CD8-positive, alpha-beta memory T cell (primary cell): ENCODE results near the gene PSMD4. TPM values are rescaled to one million over a fixed set of nuclear protein-coding genes. Genes with fewer than 3 reads are reported as not detected.
A peak's percentile ranks its signal among the peaks of the same experiment; 100 is the strongest.
"Not testable (repeated sequence)": the region's sequence is repeated elsewhere in the genome, so short reads cannot be mapped to it uniquely, and the experiment has no call there.

Experiments used
- CTCF ChIA-PET: fragments of 350-600 bp; sonication (Branson Sonifier 250); formaldehyde crosslinking; loops from one replicate; lab custom pipeline; 2021; ENCODE audit warnings: antibody characterized with exemption; lab: Charles Lee
- POLR2A ChIA-PET: fragments of 350-600 bp; sonication (Branson Sonifier 250); formaldehyde crosslinking; loops from one replicate; lab custom pipeline; 2021; ENCODE audit warnings: antibody characterized with exemption; lab: Charles Lee
- DNase-seq, 5 donors: peaks; one replicate each; pipeline versions ENCODE4 v3.0.0 to v3.0.0-alpha.2; 2020 to 2022; ENCODE audit warnings: mixed read lengths in 1 of 5
- H3K27ac ChIP-seq: one replicate; pipeline ENCODE4 v1.7.0; 2013; ENCODE audit warnings: low read depth, mild to moderate bottlenecking, low read length, moderate library complexity
- H3K27me3 ChIP-seq: 2 replicates; pipeline ENCODE4 v1.7.0; 2013; ENCODE audit warnings: low read length, mild to moderate bottlenecking; ENCODE audit not compliant: insufficient read depth, poor library complexity, severe bottlenecking
- H3K36me3 ChIP-seq: 2 replicates; pipeline ENCODE4 v1.7.0; 2013; ENCODE audit warnings: mild to moderate bottlenecking, low read length, moderate library complexity; ENCODE audit not compliant: insufficient read depth
- H3K4me1 ChIP-seq: 2 replicates; pipeline ENCODE4 v1.7.0; 2013; ENCODE audit warnings: mild to moderate bottlenecking, low read length, moderate library complexity; ENCODE audit not compliant: insufficient read depth
- H3K4me3 ChIP-seq: 2 replicates; pipeline ENCODE4 v1.7.0; 2013; ENCODE audit warnings: mild to moderate bottlenecking, low read length
- H3K9me3 ChIP-seq: 2 replicates; pipeline ENCODE4 v1.7.0; 2013; ENCODE audit warnings: mild to moderate bottlenecking, low read length
- H3K27ac Mint-ChIP-seq, 8 donors: one replicate each; pipeline ENCODE4 v1.8.0; 2020 to 2021; ENCODE audit warnings: mixed read lengths in 8 of 8, mild to moderate bottlenecking in 6 of 8, inconsistent platforms in 3 of 8, moderate library complexity in 3 of 8
- H3K27me3 Mint-ChIP-seq, 2 donors: one replicate each; pipeline ENCODE4 v1.8.0; 2020 to 2021; ENCODE audit warnings: mixed read lengths in 2 of 2, mild to moderate bottlenecking in 1 of 2, moderate library complexity in 1 of 2
- H3K36me3 Mint-ChIP-seq, 3 donors: one replicate each; pipeline ENCODE4 v1.8.0; 2020 to 2021; ENCODE audit warnings: mixed read lengths in 3 of 3, inconsistent platforms in 1 of 3, mild to moderate bottlenecking in 1 of 3
- H3K4me1 Mint-ChIP-seq, 3 donors: one replicate each; pipeline ENCODE4 v1.8.0; 2020 to 2021; ENCODE audit warnings: mixed read lengths in 3 of 3, inconsistent platforms in 1 of 3, mild to moderate bottlenecking in 1 of 3
- H3K4me3 Mint-ChIP-seq, 7 donors: one replicate each; pipeline ENCODE4 v1.8.0; 2020 to 2021; ENCODE audit warnings: mixed read lengths in 7 of 7, mild to moderate bottlenecking in 6 of 7, moderate library complexity in 4 of 7, inconsistent platforms in 2 of 7
- H3K9me3 Mint-ChIP-seq, 5 donors: one replicate each; pipeline ENCODE4 v1.8.0; 2020 to 2022; ENCODE audit warnings: mixed read lengths in 5 of 5, mild to moderate bottlenecking in 3 of 5, moderate library complexity in 2 of 5, inconsistent platforms in 1 of 5
- polyA plus RNA-seq: library from polyadenylated mRNA; unstranded; fragments of 300-500 nt; fragmentation: Illumina TruSeq; gene quantifications from one replicate; pipeline ENCODE4 v1.2.3, GENCODE V29; 2021
- total RNA-seq, 2 experiments: library from RNA; stranded (reverse); gene quantifications; one replicate each; pipeline ENCODE4 v1.2.3, GENCODE V29; 2021

PSMD4 gene
- total RNA-seq (100 to 1,000 TPM; 250 to 256 TPM), polyA plus RNA-seq (239 TPM)

GRCh38 chr1:151254217-151255213, at the start of gene PSMD4:
PSMD4 (plus strand) TSS chr1:151254734; CDS start chr1:151254783, 49 bp downstream.
- POLR2A ChIA-PET, result interaction anchor here (0.9 to 1.5 kb wide), 6 partner anchors 27 to 95 kb away, joined by 3 to 8 read pairs (median 3); partner anchors contain the start of genes PIP5K1A, VPS72 and ZNF687
- Histone ChIP-seq H3K36me3 (no peaks in the 10 kb centered on the region), H3K27me3 (no peaks in the 10 kb centered on the region), H3K4me1 (peaks cover 11% of the 10 kb centered on the region), H3K9me3 (no peaks in the 10 kb centered on the region), H3K27ac (peak within 1 kb of the TSS; percentile 77), H3K4me3 (peak within 1 kb of the TSS; percentile 69)
- Mint-ChIP-seq H3K27me3 (peaks cover 0 to 2% of the 10 kb centered on the region in 2 donors), H3K27ac (peak within 1 kb of the TSS; percentile 92 to 99 (median 94)), H3K4me1 (peaks cover 35 to 43% (median 41%) of the 10 kb centered on the region in 3 donors), H3K36me3 (peaks cover 0 to 18% (median under 1%) of the 10 kb centered on the region in 3 donors), H3K9me3 (no peaks in the 10 kb centered on the region), H3K4me3 (peak within 1 kb of the TSS; percentile 92 to 96 (median 94))
- DNase-seq, result peak; percentile 88 to 96 (median 93)
- CTCF ChIA-PET, result interaction anchor here (0.7 to 1.6 kb wide), 3 partner anchors 41 to 86 kb away, joined by 3 to 7 read pairs (median 4); no protein-coding TSS in a partner anchor

- DNase-seq, H3K4me3 ChIP-seq, H3K27ac ChIP-seq, H3K9me3 ChIP-seq, H3K36me3 ChIP-seq, H3K27me3 Mint-ChIP-seq, H3K27me3 ChIP-seq, H3K9me3 Mint-ChIP-seq, POLR2A ChIA-PET: not testable (repeated sequence)
- H3K4me1 Mint-ChIP-seq, result peaks cover 14 to 40% (median 27%) of the 10 kb centered on the region in 3 donors
- CTCF ChIA-PET, result interaction anchor here (1.2 to 1.7 kb wide), 2 partner anchors 12 to 26 kb away, joined by 3 to 5 read pairs; no protein-coding TSS in a partner anchor
- H3K36me3 Mint-ChIP-seq, result peaks cover 0 to 57% (median 5%) of the 10 kb centered on the region in 3 donors
- H3K4me1 ChIP-seq, result peaks cover 12% of the 10 kb centered on the region
- H3K27ac Mint-ChIP-seq, result peak overlapping the region in 2 of 8 donors; percentile 75 to 80
- H3K4me3 Mint-ChIP-seq, result peak overlapping the region in 1 of 7 donors; percentile 56
Observed at GRCh38 chr1:151205381-151205965, 49.1 kb upstream of the PSMD4 start.

- DNase-seq, result no peak
- H3K27ac ChIP-seq, result no peak overlapping the region
- peaks cover 3% of the 10 kb centered on the region for H3K36me3 ChIP-seq
- Mint-ChIP-seq H3K4me3 (no peak overlapping the region), H3K27me3 (no peaks in the 10 kb centered on the region), H3K36me3 (peaks cover 0 to 56% (median 4%) of the 10 kb centered on the region in 3 donors), H3K9me3 (no peaks in the 10 kb centered on the region), H3K4me1 (peaks cover 23 to 33% (median 26%) of the 10 kb centered on the region in 3 donors), H3K27ac (peak overlapping the region in 2 of 8 donors; percentile 29 to 45)
- CTCF ChIA-PET, result no interaction called here
- peaks cover 4% of the 10 kb centered on the region for H3K4me1 ChIP-seq
- no peaks in the 10 kb centered on the region for H3K9me3 ChIP-seq
- no peak overlapping the region for H3K4me3 ChIP-seq
- POLR2A ChIA-PET, result no interaction called here
- H3K27me3 ChIP-seq, result no peaks in the 10 kb centered on the region
Observed at GRCh38 chr1:151210830-151211229, 43.7 kb upstream of the PSMD4 start.

GRCh38 chr1:151211972-151212705, 42.4 kb upstream of the PSMD4 start:
- Histone ChIP-seq H3K27ac (no peak overlapping the region), H3K4me1 (no peaks in the 10 kb centered on the region), H3K27me3 (no peaks in the 10 kb centered on the region), H3K36me3 (peaks cover 2% of the 10 kb centered on the region), H3K4me3 (no peak overlapping the region), H3K9me3 (no peaks in the 10 kb centered on the region)
- peak overlapping the region in 4 of 7 donors; percentile 1 to 55 (median 26) for H3K4me3 Mint-ChIP-seq
- peak overlapping the region in 5 of 8 donors; percentile 43 to 83 (median 65) for H3K27ac Mint-ChIP-seq
- H3K36me3 Mint-ChIP-seq, result peaks cover 0 to 52% (median 5%) of the 10 kb centered on the region in 3 donors
- CTCF ChIA-PET, result interaction anchor here (0.8 kb wide), 1 partner anchor 10 kb away, joined by 3 read pairs; no protein-coding TSS in a partner anchor
- DNase-seq, result no peak
- no peaks in the 10 kb centered on the region for H3K9me3 Mint-ChIP-seq
- no peaks in the 10 kb centered on the region for H3K27me3 Mint-ChIP-seq
- peaks cover 26 to 34% (median 27%) of the 10 kb centered on the region in 3 donors for H3K4me1 Mint-ChIP-seq
- POLR2A ChIA-PET, result no interaction called here

- H3K36me3 ChIP-seq, result no peaks in the 10 kb centered on the region
- CTCF ChIA-PET, result no interaction called here
Observed at GRCh38 chr1:151213560-151213959, 41.0 kb upstream of the PSMD4 start.

GRCh38 chr1:151221616-151222015, 32.9 kb upstream of the PSMD4 start:
- Histone ChIP-seq H3K36me3 (no peaks in the 10 kb centered on the region), H3K27me3 (no peaks in the 10 kb centered on the region), H3K27ac (no peak overlapping the region), H3K4me1 (no peaks in the 10 kb centered on the region), H3K9me3 (no peaks in the 10 kb centered on the region), H3K4me3 (no peak overlapping the region)
- Mint-ChIP-seq H3K4me1 (peaks cover 2 to 20% (median 12%) of the 10 kb centered on the region in 3 donors), H3K9me3 (no peaks in the 10 kb centered on the region), H3K4me3 (no peak overlapping the region), H3K27me3 (no peaks in the 10 kb centered on the region), H3K27ac (peak overlapping the region in 2 of 8 donors; percentile 75 to 83), H3K36me3 (peaks cover 0 to 41% (median 2%) of the 10 kb centered on the region in 3 donors)
- CTCF ChIA-PET, result interaction anchor here (0.8 kb wide), 1 partner anchor 10 kb away, joined by 3 read pairs; no protein-coding TSS in a partner anchor
- POLR2A ChIA-PET, result no interaction called here
- no peak for DNase-seq

More at GRCh38 chr1:151213560-151213959, 41.0 kb upstream of the PSMD4 start:
- DNase-seq, result no peak
- Mint-ChIP-seq H3K27ac (peak overlapping the region in 4 of 8 donors; percentile 1 to 76 (median 37)), H3K27me3 (no peaks in the 10 kb centered on the region), H3K36me3 (peaks cover 0 to 50% (median 5%) of the 10 kb centered on the region in 3 donors), H3K4me3 (no peak overlapping the region), H3K9me3 (no peaks in the 10 kb centered on the region), H3K4me1 (peaks cover 27 to 41% (median 29%) of the 10 kb centered on the region in 3 donors)
- Histone ChIP-seq H3K4me3 (no peak overlapping the region), H3K27me3 (no peaks in the 10 kb centered on the region), H3K4me1 (no peaks in the 10 kb centered on the region), H3K9me3 (no peaks in the 10 kb centered on the region), H3K27ac (no peak overlapping the region)
- POLR2A ChIA-PET, result no interaction called here

GRCh38 chr1:151222130-151222529, 32.4 kb upstream of the PSMD4 start:
- Histone ChIP-seq H3K36me3 (no peaks in the 10 kb centered on the region), H3K4me3 (no peak overlapping the region), H3K4me1 (no peaks in the 10 kb centered on the region), H3K9me3 (no peaks in the 10 kb centered on the region), H3K27ac (no peak overlapping the region), H3K27me3 (no peaks in the 10 kb centered on the region)
- Mint-ChIP-seq H3K27me3 (no peaks in the 10 kb centered on the region), H3K4me1 (peaks cover 2 to 17% (median 10%) of the 10 kb centered on the region in 3 donors), H3K9me3 (no peaks in the 10 kb centered on the region), H3K36me3 (peaks cover 0 to 43% (median 5%) of the 10 kb centered on the region in 3 donors), H3K27ac (peak overlapping the region in 4 of 8 donors; percentile 17 to 83 (median 76)), H3K4me3 (no peak overlapping the region)
- DNase-seq, result no peak
- POLR2A ChIA-PET, result no interaction called here
- CTCF ChIA-PET, result interaction anchor here (0.8 kb wide), 1 partner anchor 10 kb away, joined by 3 read pairs; no protein-coding TSS in a partner anchor
